Stomach (tissue), 9 donors: ENCODE data around the gene CTIF. TPM values are rescaled to one million over a fixed set of nuclear protein-coding genes. Genes with fewer than 3 reads are reported as not detected.
A peak's percentile ranks its signal among the peaks of the same experiment; 100 is the strongest.

ENCODE experiments used
- DNase-seq, 2 donors: peaks; one replicate each; pipeline versions ENCODE4 v3.0.0 to v3.0.0-alpha.2; 2013 to 2019
- H3K27ac ChIP-seq, 5 donors: fragments of 200-600 bp in 4 of 5; sonication (generic) in 4 of 5; one replicate each; pipeline ENCODE4 v1.5.1; 2013 to 2019; ENCODE audit warnings: mild to moderate bottlenecking in 1 of 5, moderate library complexity in 1 of 5
- H3K27me3 ChIP-seq, 3 donors: fragments of 200-600 bp; sonication (generic); one replicate each; pipeline ENCODE4 v1.5.1; 2017 to 2019; ENCODE audit warnings: mixed run types in 1 of 3
- H3K36me3 ChIP-seq, 4 donors: fragments of 200-600 bp; sonication (generic); 1 replicate in 3 of 4; 2 replicates in 1 of 4; pipeline ENCODE4 v1.5.1; 2016 to 2019
- H3K4me1 ChIP-seq, 4 donors: fragments of 200-600 bp; sonication (generic); one replicate each; pipeline ENCODE4 v1.5.1; 2016 to 2019
- H3K4me3 ChIP-seq, 4 donors: fragments of 200-600 bp; sonication (generic) in 3 of 4; one replicate each; pipeline ENCODE4 v1.5.1; 2016 to 2019; ENCODE audit warnings: mild to moderate bottlenecking in 1 of 4
- H3K9me3 ChIP-seq, 4 donors: fragments of 200-600 bp; sonication (generic); one replicate each; pipeline ENCODE4 v1.5.1; 2016 to 2019
- CTCF ChIP-seq, 7 experiments: fragments of 450-650 bp in 4 of 7; fragments of 200-600 bp in 3 of 7; sonication (generic) in 3 of 7; IDR thresholded peaks; one replicate each; pipeline ENCODE4 v1.5.1; 2016 to 2019; ENCODE audit warnings: antibody characterized with exemption in 7 of 7, control low read depth in 2 of 7, mild to moderate bottlenecking in 1 of 7
- EP300 ChIP-seq: sonication (generic); formaldehyde crosslinking; IDR thresholded peaks from one replicate; pipeline ENCODE4 v1.6.1; 2017; ENCODE audit warnings: antibody characterized with exemption
- POLR2A ChIP-seq, 4 donors: fragments of 450-650 bp; IDR thresholded peaks; one replicate each; pipeline ENCODE4 v1.6.1; 2016; ENCODE audit warnings: antibody characterized with exemption in 4 of 4, control low read depth in 2 of 4, mild to moderate bottlenecking in 1 of 4, moderate library complexity in 1 of 4
- POLR2AphosphoS5 ChIP-seq, 3 donors: sonication (generic); formaldehyde crosslinking; IDR thresholded peaks; one replicate each; pipeline ENCODE4 v1.6.1; 2016; ENCODE audit warnings: antibody characterized with exemption in 3 of 3
- WGBS, 5 donors: extraction: QIAGEN DNeasy Blood & Tissue Kit in 3 of 5; methylation state at CpG; one replicate each; pipeline versions ENCODE4 v1.1.5 to v1.1.7; 2013 to 2018; 5-methylcytosine and 5-hydroxymethylcytosine counted together
- intact Hi-C: fragments of 100-400 bp; cut with DNase I; formaldehyde crosslinking; loops from one replicate; pipeline ENCODE4 v1.15.1; 2023; ENCODE audit warnings: low total_unique reads
- polyA plus RNA-seq, 3 donors: library from polyadenylated mRNA; stranded (reverse); fragments of 200-250 nt; gene quantifications; one replicate each; pipeline ENCODE4 v1.2.3, GENCODE V29; 2013
- total RNA-seq, 5 donors: library from RNA; depleted of rRNA; stranded (reverse); fragments of >200 nt; gene quantifications; one replicate each; pipeline versions ENCODE4 v1.1.0 to v1.2.3, GENCODE V29; 2014 to 2016
- donor health status: healthy with polysubstance abuse.
- donor health status: Bipolar disorder and iron deficiency.
- donor health status: healthy.

Gene CTIF
- total and polyA plus RNA-seq, 8 donors, result 16.3 to 105 (median 30.3) TPM

GRCh38 chr18:48817021-48817461 lies 278.2 kb downstream of the CTIF start:
- peak in 1 of 2 donors; percentile 1 for DNase-seq
- TF ChIP-seq POLR2A (IDR thresholded peaks at IDR 0.05) (no peak), POLR2AphosphoS5 (IDR thresholded peaks at IDR 0.05) (no peak), CTCF (IDR thresholded peaks at IDR 0.05) (no peak), EP300 (no peak)
- peaks cover 0 to 54% (median 45%) of the 10 kb centered on the region in 4 donors for H3K36me3 ChIP-seq

GRCh38 chr18:48818329-48819254 lies 279.8 kb downstream of the CTIF start:
- DNase-seq, result peak in 1 of 2 donors; percentile 17
- Histone ChIP-seq H3K27ac (no peak overlapping the region), H3K27me3 (no peaks in the 10 kb centered on the region), H3K36me3 (peaks cover 0 to 56% (median 45%) of the 10 kb centered on the region in 4 donors), H3K4me1 (peaks cover 0 to 13% (median 4%) of the 10 kb centered on the region in 4 donors), H3K4me3 (no peak overlapping the region), H3K9me3 (no peaks in the 10 kb centered on the region)
- intact Hi-C loops, result no loop called here
- TF ChIP-seq CTCF (IDR thresholded peaks at IDR 0.05) (no peak), EP300 (no peak), POLR2A (IDR thresholded peaks at IDR 0.05) (no peak), POLR2AphosphoS5 (IDR thresholded peaks at IDR 0.05) (no peak)
- WGBS, 5 donors, result 85 to 91% (median 89%) methylated on average over 18 of the region's 18 CpGs

More at GRCh38 chr18:48817021-48817461, 278.2 kb downstream of the CTIF start:
- intact Hi-C loops, result no loop called here
- no peak overlapping the region for H3K27ac ChIP-seq
- H3K27me3 ChIP-seq, result no peaks in the 10 kb centered on the region
- no peak overlapping the region for H3K4me3 ChIP-seq
- H3K4me1 ChIP-seq, result peaks cover 0 to 17% (median 5%) of the 10 kb centered on the region in 4 donors
- no peaks in the 10 kb centered on the region for H3K9me3 ChIP-seq
- 92 to 98% (median 93%) methylated on average over 8 to 17 of the region's 17 CpGs for WGBS, 5 donors

DNA sequence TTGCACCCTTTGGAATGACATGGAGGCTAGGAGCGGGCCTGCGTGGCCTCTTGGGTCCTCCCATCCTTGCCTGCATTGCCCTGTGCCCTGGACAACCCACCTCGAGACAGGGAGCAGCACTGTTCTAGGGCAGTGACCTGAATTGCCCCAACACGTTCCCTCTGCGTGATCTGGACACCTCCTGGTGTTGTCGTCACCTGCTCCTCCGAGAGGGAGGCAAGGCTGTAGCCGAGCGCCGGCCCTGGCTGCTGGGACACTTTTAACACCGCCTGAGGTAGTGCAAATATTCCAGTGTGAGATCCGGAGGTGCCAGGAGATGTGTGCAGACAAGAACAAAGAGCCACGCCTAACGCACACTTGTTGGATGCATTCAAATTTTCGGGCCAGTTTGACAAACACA lies 280.4 kb downstream of the CTIF start:
- peak; percentile 1 to 14 for DNase-seq
- Histone ChIP-seq H3K9me3 (no peaks in the 10 kb centered on the region), H3K27ac (no peak overlapping the region), H3K4me3 (no peak overlapping the region), H3K27me3 (no peaks in the 10 kb centered on the region), H3K4me1 (peaks cover 0 to 6% (median under 1%) of the 10 kb centered on the region in 4 donors), H3K36me3 (peaks cover 0 to 56% (median 45%) of the 10 kb centered on the region in 4 donors)
- TF ChIP-seq CTCF (IDR thresholded peaks at IDR 0.05) (no peak), POLR2AphosphoS5 (IDR thresholded peaks at IDR 0.05) (no peak)
- intact Hi-C loops, result no loop called here
- 80 to 91% (median 87%) methylated on average over 14 to 15 of the region's 15 CpGs for WGBS, 5 donors

GRCh38 chr18:48819781-48820482 lies 281.1 kb downstream of the CTIF start:
- Histone ChIP-seq H3K27me3 (no peaks in the 10 kb centered on the region), H3K4me1 (peaks cover 0 to under 1% (median 0%) of the 10 kb centered on the region in 4 donors), H3K4me3 (no peak overlapping the region), H3K27ac (no peak overlapping the region), H3K36me3 (peaks cover 0 to 56% (median 45%) of the 10 kb centered on the region in 4 donors), H3K9me3 (no peaks in the 10 kb centered on the region)
- TF ChIP-seq CTCF (IDR thresholded peaks at IDR 0.05) (no peak), POLR2AphosphoS5 (IDR thresholded peaks at IDR 0.05) (no peak), EP300 (no peak), POLR2A (IDR thresholded peaks at IDR 0.05) (no peak)
- DNase-seq, result peak; percentile 1 to 8
- 86 to 94% (median 91%) methylated on average over 11 of the region's 11 CpGs for WGBS, 5 donors
- intact Hi-C loops, result no loop called here
